ENCODE data around the gene CREG2. TPM values are rescaled to one million over a fixed set of nuclear protein-coding genes. Genes with fewer than 3 reads are reported as not detected.

CREG2 gene
- under 1 TPM in 1 of 4 donors, not detected in 3; 0.28 TPM for total RNA-seq

- no peaks in the 10 kb centered on the region for H3K27me3 ChIP-seq
- intact Hi-C loops (cut with DNase I; ENCODE audit: low total_unique reads), result no loop called here
- H3K4me1 ChIP-seq, result peaks cover 0 to 12% of the 10 kb centered on the region in 2 donors
- TF ChIP-seq POLR2A (IDR thresholded peaks at IDR 0.05) (no peak), CTCF (IDR thresholded peaks at IDR 0.05) (peak in 2 of 4 experiments; percentile 24 to 34)
- no peaks in the 10 kb centered on the region for H3K9me3 ChIP-seq
- peak in 1 of 2 donors; percentile 37 for DNase-seq
- H3K27ac ChIP-seq, result no peak within 1 kb of the TSS
- no peaks in the 10 kb centered on the region for H3K36me3 ChIP-seq
- H3K4me3 ChIP-seq, result peak within 1 kb of the TSS in 1 of 2 donors; percentile 11
These were observed at the start of gene CREG2 for GRCh38 chr2:101387151-101387834. Gene CREG2 (minus strand): TSS chr2:101387503. CDS start chr2:101387457, 46 bp downstream.

- H3K4me3 ChIP-seq, result no peak overlapping the region
- DNase-seq, result peak in 1 of 2 donors; percentile 36
- peak overlapping the region in 1 of 2 donors; percentile 18 for H3K27ac ChIP-seq
- no peaks in the 10 kb centered on the region for H3K9me3 ChIP-seq
- H3K27me3 ChIP-seq, result no peaks in the 10 kb centered on the region
- H3K4me1 ChIP-seq, result no peaks in the 10 kb centered on the region
- intact Hi-C loops (cut with DNase I; ENCODE audit: low total_unique reads), result no loop called here
- TF ChIP-seq POLR2A (IDR thresholded peaks at IDR 0.05) (no peak), CTCF (IDR thresholded peaks at IDR 0.05) (no peak)
- no peaks in the 10 kb centered on the region for H3K36me3 ChIP-seq
These were observed 47.9 kb upstream of the CREG2 start for GRCh38 chr2:101435001-101435862.

- Histone ChIP-seq H3K9me3 (no peaks in the 10 kb centered on the region), H3K36me3 (no peaks in the 10 kb centered on the region), H3K27ac (no peak overlapping the region), H3K4me1 (no peaks in the 10 kb centered on the region), H3K27me3 (no peaks in the 10 kb centered on the region), H3K4me3 (no peak overlapping the region)
- intact Hi-C loops (cut with DNase I; ENCODE audit: low total_unique reads), result no loop called here
- DNase-seq, result no peak
- TF ChIP-seq POLR2A (IDR thresholded peaks at IDR 0.05), result no peak
- TF ChIP-seq CTCF (IDR thresholded peaks at IDR 0.05), result no peak
These were observed 46.2 kb upstream of the CREG2 start for GRCh38 chr2:101433465-101433864.

GRCh38 chr2:101432411-101433181 lies 45.3 kb upstream of the CREG2 start:
- intact Hi-C loops (cut with DNase I; ENCODE audit: low total_unique reads), result no loop called here
- Histone ChIP-seq H3K4me1 (no peaks in the 10 kb centered on the region), H3K27me3 (no peaks in the 10 kb centered on the region), H3K27ac (no peak overlapping the region), H3K4me3 (no peak overlapping the region), H3K9me3 (no peaks in the 10 kb centered on the region), H3K36me3 (no peaks in the 10 kb centered on the region)
- DNase-seq, result no peak
- TF ChIP-seq CTCF (IDR thresholded peaks at IDR 0.05) (no peak), POLR2A (IDR thresholded peaks at IDR 0.05) (no peak)
